Suprapubic skin (tissue), 4 donors: ENCODE measurements around the gene BCAS1. TPM values are rescaled to one million over a fixed set of nuclear protein-coding genes. Genes with fewer than 3 reads are reported as not detected.
A peak's percentile ranks its signal among the peaks of the same experiment; 100 is the strongest.

Source experiments
- DNase-seq, 2 donors: peaks; one replicate each; pipeline ENCODE4 v3.0.0-alpha.2; 2019; ENCODE audit warnings: low spot score in 2 of 2
- H3K27ac ChIP-seq: fragments of 200-600 bp; sonication (generic); one replicate; pipeline ENCODE4 v1.5.1; 2019
- H3K27me3 ChIP-seq: fragments of 200-600 bp; sonication (generic); one replicate; pipeline ENCODE4 v1.5.1; 2019
- H3K36me3 ChIP-seq: fragments of 200-600 bp; sonication (generic); one replicate; pipeline ENCODE4 v1.5.1; 2019
- H3K4me1 ChIP-seq: fragments of 200-600 bp; sonication (generic); one replicate; pipeline ENCODE4 v1.5.1; 2019
- H3K4me3 ChIP-seq: fragments of 200-600 bp; sonication (generic); one replicate; pipeline ENCODE4 v1.5.1; 2019; ENCODE audit warnings: mild to moderate bottlenecking
- H3K9me3 ChIP-seq: fragments of 200-600 bp; sonication (generic); one replicate; pipeline ENCODE4 v1.5.1; 2019
- CTCF ChIP-seq, 2 donors: fragments of 200-600 bp in 1 of 2; fragments of 450-650 bp in 1 of 2; sonication (generic) in 1 of 2; IDR thresholded peaks; one replicate each; pipeline ENCODE4 v1.5.1; 2016 to 2019; ENCODE audit warnings: antibody characterized with exemption in 2 of 2, mild to moderate bottlenecking in 1 of 2, moderate library complexity in 1 of 2
- EP300 ChIP-seq: sonication (generic); formaldehyde crosslinking; IDR thresholded peaks from one replicate; pipeline ENCODE4 v1.6.1; 2017; ENCODE audit warnings: antibody characterized with exemption
- POLR2A ChIP-seq, 2 donors: fragments of 450-650 bp; IDR thresholded peaks; one replicate each; pipeline ENCODE4 v1.6.1; 2017; ENCODE audit warnings: antibody characterized with exemption in 2 of 2, mild to moderate bottlenecking in 2 of 2, moderate library complexity in 2 of 2
- POLR2AphosphoS5 ChIP-seq, 3 donors: sonication (generic); formaldehyde crosslinking; IDR thresholded peaks; one replicate each; pipeline ENCODE4 v1.6.1; 2017; ENCODE audit warnings: antibody characterized with exemption in 3 of 3
- WGBS: methylation state at CpG from one replicate; pipeline ENCODE4 v1.1.5; 2018; 5-methylcytosine and 5-hydroxymethylcytosine counted together
- total RNA-seq, 4 donors: library from RNA; depleted of rRNA; stranded (reverse); fragments of >200 nt; gene quantifications; one replicate each; pipeline ENCODE4 v1.1.0, GENCODE V29; 2016

BCAS1 gene
- total RNA-seq, 4 donors from 2014 or later: 1.7 to 3.4 (median 2.1) TPM

GRCh38 chr20:53918949-53919361 lies 151.4 kb downstream of the BCAS1 start:
- 79% methylated on average over 11 of the region's 11 CpGs for WGBS
- Histone ChIP-seq H3K27ac (no peak overlapping the region), H3K27me3 (no peaks in the 10 kb centered on the region), H3K4me1 (peaks cover 66% of the 10 kb centered on the region), H3K36me3 (no peaks in the 10 kb centered on the region), H3K4me3 (no peak overlapping the region), H3K9me3 (no peaks in the 10 kb centered on the region)
- TF ChIP-seq POLR2AphosphoS5 (IDR thresholded peaks at IDR 0.05) (no peak), POLR2A (IDR thresholded peaks at IDR 0.05) (no peak), CTCF (IDR thresholded peaks at IDR 0.05) (no peak), EP300 (no peak)
- DNase-seq: peak; percentile 48 to 60

GRCh38 chr20:53918020-53918311 lies 152.4 kb downstream of the BCAS1 start:
- Histone ChIP-seq H3K27me3 (no peaks in the 10 kb centered on the region), H3K9me3 (no peaks in the 10 kb centered on the region), H3K4me1 (peaks cover 56% of the 10 kb centered on the region), H3K4me3 (no peak overlapping the region), H3K27ac (peak overlapping the region; percentile 83), H3K36me3 (no peaks in the 10 kb centered on the region)
- TF ChIP-seq POLR2AphosphoS5 (IDR thresholded peaks at IDR 0.05): no peak
- no peak for TF ChIP-seq EP300
- no peak for TF ChIP-seq POLR2A (IDR thresholded peaks at IDR 0.05)
- TF ChIP-seq CTCF (IDR thresholded peaks at IDR 0.05): no peak
- no peak for DNase-seq

DNA sequence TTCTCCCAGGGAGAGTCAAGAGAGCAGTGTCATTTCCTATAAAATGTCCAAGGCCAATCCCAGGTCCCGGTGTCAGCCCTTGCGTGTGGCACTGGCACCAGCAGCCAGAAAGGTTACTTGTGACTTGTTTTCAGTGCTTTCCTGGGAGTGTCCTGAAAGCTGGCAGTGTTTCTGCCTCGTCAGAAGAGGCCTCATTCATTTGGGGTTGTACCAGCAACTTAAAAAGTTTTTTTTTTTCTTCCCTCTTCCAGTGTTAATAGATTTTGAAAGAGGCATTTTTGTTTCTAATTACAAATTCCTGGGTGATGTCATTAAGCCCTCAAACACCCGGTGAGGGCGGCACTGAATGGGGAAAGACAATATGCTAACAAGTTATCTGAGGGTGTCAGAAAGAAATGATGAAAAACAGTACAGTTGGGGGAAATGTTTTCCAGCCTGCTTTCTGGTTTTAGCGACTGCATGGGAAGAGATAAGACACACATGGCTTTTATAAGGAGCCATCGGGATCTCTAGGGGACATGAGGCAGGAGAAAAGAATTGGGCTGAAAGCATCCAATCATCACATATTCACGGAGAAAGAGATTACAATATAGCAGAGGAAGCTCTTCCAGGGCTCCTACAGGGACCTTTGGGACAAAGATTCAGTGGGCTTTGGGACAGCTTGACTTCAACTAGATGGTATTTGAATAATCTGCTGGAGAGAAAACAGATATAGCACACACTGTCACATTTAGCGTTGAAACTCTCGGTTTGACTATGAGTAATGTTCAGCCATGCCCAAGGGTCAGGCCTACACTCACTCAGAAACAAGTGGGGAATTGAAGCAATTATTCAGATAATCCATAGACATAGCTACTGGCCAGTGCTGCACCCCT lies 153.0 kb downstream of the BCAS1 start:
- no peaks in the 10 kb centered on the region for H3K27me3 ChIP-seq
- no peaks in the 10 kb centered on the region for H3K9me3 ChIP-seq
- H3K27ac ChIP-seq: peak overlapping the region; percentile 83
- 18% methylated on average over 10 of the region's 10 CpGs for WGBS
- H3K36me3 ChIP-seq: no peaks in the 10 kb centered on the region
- no peak overlapping the region for H3K4me3 ChIP-seq
- peak; percentile 85 to 89 for DNase-seq
- TF ChIP-seq POLR2AphosphoS5 (IDR thresholded peaks at IDR 0.05) (peak in 2 of 3 donors; percentile 13 to 75), EP300 (no peak), CTCF (IDR thresholded peaks at IDR 0.05) (no peak), POLR2A (IDR thresholded peaks at IDR 0.05) (peak in 1 of 2 donors; percentile 34)
- H3K4me1 ChIP-seq: peaks cover 50% of the 10 kb centered on the region

- no peaks in the 10 kb centered on the region for H3K9me3 ChIP-seq
- no peak for DNase-seq
- peaks cover 40% of the 10 kb centered on the region for H3K4me1 ChIP-seq
- H3K4me3 ChIP-seq: peak overlapping the region; percentile 65
- H3K27me3 ChIP-seq: no peaks in the 10 kb centered on the region
- H3K36me3 ChIP-seq: no peaks in the 10 kb centered on the region
- H3K27ac ChIP-seq: peak overlapping the region; percentile 83
- no peak for TF ChIP-seq POLR2A (IDR thresholded peaks at IDR 0.05)
- TF ChIP-seq CTCF (IDR thresholded peaks at IDR 0.05): no peak
- no peak for TF ChIP-seq POLR2AphosphoS5 (IDR thresholded peaks at IDR 0.05)
- TF ChIP-seq EP300: no peak
- WGBS: 79% methylated on average over 2 of the region's 2 CpGs
Measured at GRCh38 chr20:53916173-53916512, 154.3 kb downstream of the BCAS1 start.

- Histone ChIP-seq H3K27ac (peak overlapping the region; percentile 83), H3K27me3 (no peaks in the 10 kb centered on the region), H3K9me3 (no peaks in the 10 kb centered on the region), H3K4me3 (peak overlapping the region; percentile 65), H3K36me3 (no peaks in the 10 kb centered on the region), H3K4me1 (peaks cover 40% of the 10 kb centered on the region)
- no peak for TF ChIP-seq EP300
- peak; percentile 90 to 95 for TF ChIP-seq CTCF (IDR thresholded peaks at IDR 0.05)
- TF ChIP-seq POLR2AphosphoS5 (IDR thresholded peaks at IDR 0.05): peak in 1 of 3 donors; percentile 60
- TF ChIP-seq POLR2A (IDR thresholded peaks at IDR 0.05): no peak
- DNase-seq: peak; percentile 97 to 98
- 0% methylated on average over 24 of the region's 24 CpGs for WGBS
Measured at GRCh38 chr20:53915446-53916172, 154.8 kb downstream of the BCAS1 start.
